HG03045 (cell line): Measurements from ENCODE around the gene ALKBH4.
A peak's percentile ranks its signal among the peaks of the same experiment; 100 is the strongest.
"Not testable (repeated sequence)": the region's sequence is repeated elsewhere in the genome, so short reads cannot be mapped to it uniquely, and the experiment has no call there.

Source experiments
- ATAC-seq: cut with Tn5 transposase; IDR thresholded peaks from one replicate; pipeline ENCODE4 v1.9.1; 2021; ENCODE audit warnings: mild to moderate bottlenecking, moderate library complexity; ENCODE audit not compliant: unreplicated experiment

ALKBH4 gene

DNA sequence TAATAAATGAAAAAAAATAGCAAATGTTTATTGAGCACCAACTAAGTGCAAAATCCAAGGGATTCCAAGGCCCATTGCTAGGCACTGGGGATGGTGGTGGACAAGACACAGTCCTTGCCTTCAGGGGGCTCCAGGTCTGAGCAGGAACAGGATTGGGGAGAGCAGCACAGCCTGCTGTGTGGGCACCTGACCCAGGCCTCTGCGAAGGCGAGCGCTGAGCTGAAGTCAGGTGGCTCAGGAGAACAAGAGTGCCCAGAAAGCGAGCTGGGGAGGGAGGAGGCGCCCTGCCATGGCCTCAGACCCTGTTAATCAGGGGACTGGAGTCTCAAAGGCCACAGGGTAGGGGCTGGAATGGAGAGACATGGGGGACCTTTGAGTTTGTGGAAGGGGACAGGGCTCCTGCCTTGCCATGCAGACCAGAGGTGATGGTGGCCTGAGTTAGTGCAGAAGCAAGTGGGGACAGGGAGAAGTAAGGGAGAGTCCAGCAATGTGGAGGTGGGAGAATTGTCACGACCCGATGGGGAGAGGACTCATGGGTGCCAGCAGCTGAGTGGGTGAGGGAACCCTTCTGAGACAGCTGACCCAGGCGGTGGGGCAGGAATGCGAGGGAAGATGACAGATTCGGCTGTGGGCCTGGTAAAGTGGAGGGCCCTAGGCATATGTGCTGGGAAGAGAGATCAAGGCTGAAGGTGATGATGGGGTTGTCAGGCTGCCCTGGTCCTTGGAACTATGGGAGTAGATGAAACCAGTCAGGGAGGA, 35.3 kb downstream of the ALKBH4 start:
- no peak for ATAC-seq

DNA sequence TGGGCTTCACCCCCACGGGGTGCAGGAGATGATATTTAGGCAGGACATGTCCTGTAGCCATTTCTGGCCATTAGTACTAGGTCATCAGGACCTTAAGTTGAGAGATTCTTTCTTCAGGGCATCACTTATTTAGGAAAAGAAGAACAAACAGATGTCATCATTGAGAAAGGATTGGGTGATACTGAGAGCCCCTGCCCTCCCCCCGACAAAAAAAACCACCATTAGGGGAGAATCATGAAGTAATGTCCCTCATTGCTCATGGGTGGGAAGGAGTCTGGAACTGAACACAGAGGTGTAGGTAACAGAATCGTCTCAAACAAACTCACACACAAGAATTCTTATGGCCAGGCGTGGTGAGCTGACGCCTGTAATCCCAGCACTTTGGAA, 37.7 kb downstream of the ALKBH4 start:
- ATAC-seq, result no peak

DNA sequence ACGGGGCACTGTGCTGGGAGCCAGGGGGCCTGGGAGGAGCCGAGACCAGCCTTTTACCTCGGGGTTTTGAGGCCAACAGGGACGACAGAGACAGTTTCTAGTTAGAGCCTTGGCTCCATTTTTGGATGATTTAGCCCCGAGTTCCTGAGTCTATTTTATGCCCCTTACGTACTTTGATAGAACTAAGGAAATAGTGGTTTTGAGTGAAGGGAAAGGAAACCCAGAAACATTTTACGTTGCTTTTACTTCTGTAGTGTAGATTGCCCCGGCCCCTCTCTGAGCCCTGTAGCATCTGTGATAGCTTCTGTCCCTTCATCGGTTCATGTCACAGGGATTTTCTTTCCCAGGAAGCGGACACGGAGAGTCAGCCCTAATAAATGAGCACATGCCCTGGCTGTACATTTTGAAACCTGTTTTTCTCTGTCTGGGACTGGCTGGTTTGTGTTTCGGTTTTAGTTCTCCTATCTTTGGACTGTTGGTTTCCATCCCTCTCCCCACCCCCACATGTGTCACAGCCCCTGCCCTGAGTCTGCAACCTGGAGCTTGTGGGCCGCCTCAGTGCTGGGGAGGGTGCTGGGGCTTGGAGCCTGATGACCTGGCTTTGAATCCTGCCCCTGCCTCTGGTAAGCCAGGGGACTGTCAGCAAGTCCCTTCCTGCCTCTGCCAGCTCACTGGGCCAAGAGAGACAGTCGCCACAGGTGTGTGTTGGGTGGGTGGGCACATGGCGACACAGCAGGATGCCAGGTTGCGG, 38.2 kb downstream of the ALKBH4 start:
- ATAC-seq, result peak; percentile 49

DNA sequence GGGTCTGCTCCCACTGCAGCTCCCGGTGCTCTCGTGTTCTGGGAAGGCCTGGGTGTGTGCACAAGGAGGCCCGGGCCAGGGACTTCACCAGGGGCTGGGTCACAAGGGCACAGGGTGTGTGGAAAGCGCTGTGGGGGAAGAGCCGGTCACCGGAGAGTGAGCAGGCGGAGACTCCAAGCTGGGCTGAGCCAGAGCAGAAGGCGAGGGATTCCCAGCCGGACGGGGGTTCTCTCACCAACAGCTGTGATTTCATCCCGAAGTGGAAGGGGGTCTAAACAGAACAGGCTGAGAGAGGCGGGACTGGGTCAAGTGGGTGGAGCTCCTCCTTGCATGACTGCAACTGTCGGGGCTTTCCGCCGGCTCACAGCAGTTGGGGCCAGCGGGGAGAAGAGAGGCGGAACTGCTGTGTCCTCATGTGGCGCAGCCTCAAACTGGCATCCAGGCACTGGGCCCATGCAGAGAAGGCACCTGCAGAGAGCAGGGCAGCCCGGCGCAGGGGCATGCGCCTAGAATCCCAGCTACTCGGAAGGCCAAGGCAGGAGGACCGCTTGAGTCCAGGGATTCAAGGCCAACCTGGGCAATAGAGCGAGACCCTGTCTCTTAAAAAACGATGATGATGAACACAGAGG, 38.9 kb downstream of the ALKBH4 start:
- peak; percentile 59 for ATAC-seq

DNA sequence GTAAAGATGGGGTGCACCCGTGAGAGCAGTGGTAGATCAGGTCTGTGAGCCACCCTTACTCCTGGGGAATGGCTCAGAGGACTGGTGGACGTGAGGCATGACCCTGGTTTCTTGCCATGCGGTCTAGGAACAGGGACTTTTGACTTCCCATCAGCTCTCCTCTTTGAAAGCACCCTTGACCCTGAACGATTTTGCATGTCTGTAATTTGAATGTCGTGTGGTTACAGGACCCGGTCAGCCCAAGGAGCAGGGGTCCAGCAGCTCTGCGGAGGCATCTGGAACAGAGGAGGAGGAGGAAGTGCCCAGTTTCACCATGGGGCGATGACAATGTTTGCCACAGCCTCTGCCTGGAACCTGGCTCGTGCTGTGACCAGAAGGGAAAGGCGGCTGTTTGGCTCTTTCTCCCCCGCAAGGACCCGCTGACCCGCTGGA, 39.9 kb downstream of the ALKBH4 start:
- peak; percentile 34 for ATAC-seq

DNA sequence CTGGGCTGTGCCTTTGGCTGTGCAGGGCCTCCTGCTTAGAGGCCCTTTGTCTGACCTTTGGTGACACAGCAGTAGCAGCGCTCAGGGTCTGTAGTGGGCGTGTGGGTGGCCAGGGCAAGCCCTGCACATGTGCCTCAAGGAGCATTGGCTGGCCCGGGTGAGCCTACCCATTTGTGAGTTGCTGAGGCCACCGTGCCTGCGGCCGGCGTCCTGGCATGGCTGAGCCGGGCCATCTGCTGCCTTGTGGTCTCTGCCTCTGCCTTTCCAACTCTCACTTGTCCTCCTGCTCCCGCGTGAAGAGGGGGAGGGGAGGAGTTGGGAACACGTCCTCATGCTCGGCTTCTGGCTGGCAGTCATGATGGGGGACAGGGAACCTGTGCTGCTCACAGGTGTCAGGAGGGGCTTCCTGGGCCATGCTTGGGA, 40.5 kb downstream of the ALKBH4 start:
- ATAC-seq, result no peak

DNA sequence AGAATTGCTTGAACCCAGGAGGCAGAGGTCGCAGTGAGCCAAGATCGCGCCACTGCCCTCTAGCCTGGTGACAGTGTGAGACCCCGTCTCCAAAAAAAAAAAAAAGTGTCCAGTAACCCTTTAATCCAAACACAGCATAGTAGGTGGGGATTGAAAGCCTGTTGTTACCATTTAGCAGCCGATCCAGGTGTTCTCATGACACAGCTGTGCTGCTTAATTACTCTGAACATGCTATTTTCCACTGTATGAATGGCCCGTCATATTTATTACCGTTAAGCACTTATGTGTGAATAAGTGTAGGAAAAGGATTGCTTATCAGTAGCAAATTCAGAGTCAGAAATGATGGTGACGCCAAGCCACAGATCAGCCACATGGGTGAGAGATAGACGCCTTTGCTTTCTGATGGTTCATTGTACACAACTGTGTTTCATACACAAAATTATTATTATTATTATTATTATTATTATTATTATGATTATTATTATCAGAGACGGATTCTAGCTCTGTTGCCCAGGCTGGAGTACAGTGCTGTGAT, 42.9 kb downstream of the ALKBH4 start:
- ATAC-seq, result no peak

DNA sequence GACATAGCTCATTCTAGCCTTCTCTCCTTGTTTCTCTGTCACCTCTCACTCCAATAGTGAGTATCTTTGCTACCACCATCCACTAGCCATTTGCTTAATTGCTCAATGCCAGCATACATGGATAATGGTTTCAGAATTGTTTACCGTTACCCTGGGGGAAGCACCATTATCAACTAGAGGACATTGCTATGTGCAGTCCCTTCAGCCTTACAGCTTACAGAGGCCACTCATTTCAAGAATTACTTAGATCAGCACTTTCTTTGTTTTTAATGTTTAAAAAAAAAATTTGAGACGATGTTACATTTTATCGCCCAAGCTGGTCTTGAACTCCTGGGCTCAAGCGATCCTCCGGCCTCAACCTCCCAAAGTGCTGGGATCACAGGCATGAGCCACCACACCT, 46.1 kb downstream of the ALKBH4 start:
- ATAC-seq, result no peak

DNA sequence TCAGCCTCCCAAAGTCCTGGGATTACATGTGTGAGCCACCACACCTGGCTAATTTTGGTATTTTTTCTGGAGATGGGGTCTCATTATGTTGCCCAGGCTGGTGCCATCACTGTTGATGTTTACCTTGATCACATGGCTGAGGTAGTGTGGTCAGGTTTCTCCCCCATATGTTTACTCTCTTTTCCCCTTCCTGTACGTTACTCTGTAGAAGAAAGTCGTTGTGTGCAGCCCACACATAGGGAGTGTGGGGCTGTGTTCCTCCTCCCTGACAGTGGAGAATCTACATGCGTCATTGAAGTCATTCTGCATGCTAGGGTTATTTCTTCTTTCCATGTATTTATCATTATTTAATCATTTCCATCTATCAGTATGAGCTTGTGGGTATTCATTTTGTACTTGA, 47.6 kb downstream of the ALKBH4 start:
- ATAC-seq, result no peak

DNA sequence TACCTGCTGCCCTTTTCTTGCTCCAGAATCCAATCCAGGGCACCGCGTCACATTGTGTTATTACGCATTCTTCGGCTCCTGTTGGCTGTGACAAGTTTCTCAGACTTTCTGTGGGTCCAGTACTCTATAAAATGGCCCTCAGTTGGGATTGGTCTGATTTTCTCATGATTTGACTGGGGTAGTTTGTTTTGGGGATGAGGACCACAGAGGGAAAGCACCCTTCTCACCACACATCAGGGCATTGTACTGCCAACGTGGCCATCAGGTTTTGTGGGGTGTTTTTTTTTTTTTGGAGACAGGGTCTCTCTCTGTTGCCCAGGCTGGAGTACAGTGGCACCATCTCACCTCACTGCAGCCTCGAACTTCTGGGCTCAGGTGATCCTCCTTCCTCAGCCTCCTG, 48.3 kb downstream of the ALKBH4 start:
- no peak for ATAC-seq

DNA sequence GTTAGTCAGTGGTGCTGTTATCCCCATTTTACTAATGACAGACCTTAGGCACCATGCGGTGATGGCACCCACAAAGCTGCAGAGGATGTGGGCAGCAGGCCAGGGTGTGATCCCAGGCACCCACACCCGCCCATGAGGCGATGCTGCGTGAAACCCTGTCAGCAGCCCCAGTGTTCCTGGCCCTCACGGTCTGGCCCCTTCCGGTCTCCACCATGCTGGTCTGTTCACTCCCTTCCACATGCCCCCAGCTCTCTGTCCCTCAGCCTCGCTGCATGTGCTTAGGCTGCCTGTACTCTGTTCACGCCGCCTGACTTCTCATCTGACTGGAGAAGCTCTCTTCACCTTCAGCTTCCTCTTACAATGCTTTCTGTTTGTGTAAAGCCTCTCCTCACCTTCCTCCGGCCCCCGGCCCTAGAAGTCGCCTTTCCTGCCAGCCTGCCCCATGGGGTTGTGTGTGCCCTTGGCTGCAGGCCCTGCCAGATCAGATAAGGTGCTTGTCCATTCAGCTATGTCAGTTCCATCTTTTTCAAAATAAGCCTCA, 48.9 kb downstream of the ALKBH4 start:
- no peak for ATAC-seq

DNA sequence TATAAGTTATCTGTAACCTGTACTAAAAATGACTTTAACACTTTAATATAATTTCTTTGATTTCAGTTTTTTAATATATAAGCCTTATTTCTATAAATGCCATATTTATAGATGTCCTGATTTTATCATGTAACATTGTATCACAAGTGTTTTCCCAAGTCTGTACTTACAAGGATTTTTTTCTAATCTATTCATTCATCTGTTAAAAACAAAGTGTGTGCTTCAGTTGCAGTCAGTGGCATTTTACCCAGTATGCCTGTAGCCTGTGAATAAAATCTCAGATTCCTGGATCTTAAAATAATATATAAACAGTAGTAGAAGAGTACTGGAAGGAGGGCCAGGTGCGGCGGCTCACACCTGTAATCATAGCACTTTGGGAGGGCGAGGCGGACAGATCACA, 51.1 kb downstream of the ALKBH4 start:
- ATAC-seq, result no peak

DNA sequence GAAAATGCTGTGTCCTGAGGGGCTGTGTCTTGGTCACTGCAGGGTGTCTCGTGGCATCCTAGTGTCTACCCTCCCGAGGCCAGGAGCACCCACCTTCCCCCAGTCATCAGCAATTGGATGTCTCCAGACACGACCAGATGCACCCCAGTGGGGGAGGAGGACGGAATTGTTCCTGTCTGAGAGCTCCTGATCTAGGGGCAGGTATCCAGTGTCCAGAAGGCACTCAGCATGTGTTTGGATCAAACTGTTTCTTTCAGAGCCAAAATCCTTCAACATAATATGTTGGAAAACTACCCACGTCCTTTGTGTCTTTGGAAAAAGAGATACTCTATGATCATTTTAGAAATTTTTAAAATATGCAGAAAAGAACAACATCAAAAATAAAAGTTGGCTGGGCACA, 51.6 kb downstream of the ALKBH4 start:
- ATAC-seq, result no peak

DNA sequence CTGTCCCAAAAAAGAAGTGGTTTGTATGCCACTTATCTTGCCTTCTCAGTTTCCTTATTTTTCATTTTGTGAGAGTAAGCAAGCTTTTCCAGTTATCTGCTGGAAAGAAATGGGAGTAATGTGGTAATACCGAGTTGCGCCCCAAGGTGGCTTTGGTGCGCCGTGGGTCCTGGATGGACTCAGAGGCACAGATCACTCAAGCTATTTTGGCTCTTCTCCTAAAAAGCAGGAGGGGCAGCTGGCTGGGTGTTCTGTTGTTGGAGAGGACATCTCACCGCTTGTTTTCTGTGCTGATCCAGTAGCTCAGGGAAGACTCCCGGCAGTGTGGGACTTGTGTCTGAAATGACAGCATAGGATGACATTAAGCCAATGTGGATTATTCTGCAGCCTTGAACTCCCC, 52.1 kb downstream of the ALKBH4 start:
- no peak for ATAC-seq

DNA sequence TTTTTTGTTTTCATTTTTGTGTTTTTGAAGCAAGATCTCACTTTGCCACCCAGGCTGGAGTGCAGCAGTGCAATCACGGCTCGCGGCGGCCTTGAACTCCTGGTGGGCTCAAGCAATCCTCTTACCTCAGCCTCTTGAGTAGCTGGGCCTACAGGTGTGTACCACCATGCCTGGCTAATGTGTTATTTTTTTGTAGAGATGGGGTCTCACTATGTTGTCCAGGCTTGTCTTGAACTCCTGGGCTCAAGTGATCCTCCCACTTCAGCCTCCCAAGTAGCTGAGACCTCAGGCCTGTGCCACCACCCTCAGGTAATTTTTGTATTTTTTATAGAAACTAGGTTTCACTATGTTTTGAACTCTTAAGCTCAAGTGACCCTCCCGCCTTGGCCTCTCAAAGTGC, 53.7 kb downstream of the ALKBH4 start:
- ATAC-seq, result no peak

DNA sequence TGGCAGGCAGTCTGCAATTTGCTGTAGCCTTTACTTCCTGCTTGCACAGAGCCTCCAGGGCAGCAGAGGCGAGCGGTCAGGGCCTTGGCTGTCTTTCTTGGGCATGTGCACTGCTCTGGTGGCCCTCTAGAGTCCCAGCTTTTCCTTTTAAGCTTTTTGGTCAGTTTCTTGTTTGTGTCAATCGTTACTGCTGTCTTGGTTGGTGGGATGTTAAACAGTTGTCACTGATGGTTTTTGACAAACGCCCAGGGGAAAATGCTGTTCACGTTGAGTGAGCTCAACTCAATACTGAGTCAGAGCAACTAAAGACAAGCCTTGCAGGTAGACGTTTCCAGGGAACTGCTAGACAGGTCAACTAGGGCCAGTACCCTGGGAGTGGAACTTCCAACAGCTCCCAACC, 54.5 kb downstream of the ALKBH4 start:
- no peak for ATAC-seq

DNA sequence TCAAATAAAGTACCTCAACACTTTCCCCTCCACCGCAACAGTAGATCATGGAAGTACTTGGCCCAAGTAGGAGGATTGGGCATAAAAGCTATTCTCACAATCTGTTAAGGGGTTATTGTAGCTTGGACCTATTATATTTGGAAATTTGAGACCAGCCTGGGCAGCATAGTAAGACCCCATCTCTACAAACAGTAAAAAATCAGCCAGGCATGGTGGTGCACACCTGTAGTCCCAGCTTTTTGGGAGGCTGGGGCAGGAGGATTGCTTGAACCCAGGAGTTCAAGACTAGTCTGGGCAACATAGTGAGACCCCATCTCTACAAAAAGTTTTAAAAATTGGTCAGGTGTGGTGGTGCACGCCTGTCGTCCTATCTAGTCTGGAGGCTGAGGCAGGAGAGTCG, 55.3 kb downstream of the ALKBH4 start:
- ATAC-seq, result no peak

DNA sequence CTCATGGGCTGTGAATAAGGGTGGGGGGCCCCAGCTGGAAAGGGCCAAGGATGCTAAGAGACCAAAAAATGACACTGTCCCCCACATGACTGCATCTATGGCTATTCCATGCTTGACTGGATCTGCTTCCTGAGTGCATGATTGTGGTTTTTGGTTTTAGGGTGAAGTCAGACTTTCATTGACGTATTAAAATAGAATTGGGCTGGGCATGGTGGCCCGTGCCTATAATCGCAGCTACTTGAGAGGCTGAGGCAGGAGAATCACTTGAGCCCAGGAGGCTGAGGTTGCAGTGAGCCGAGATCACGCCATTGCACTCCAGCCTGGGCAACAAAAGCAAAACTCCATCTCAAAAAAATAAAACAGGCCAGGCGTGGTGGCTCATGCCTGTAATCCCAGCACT, 56.1 kb downstream of the ALKBH4 start:
- ATAC-seq, result not testable (repeated sequence)

DNA sequence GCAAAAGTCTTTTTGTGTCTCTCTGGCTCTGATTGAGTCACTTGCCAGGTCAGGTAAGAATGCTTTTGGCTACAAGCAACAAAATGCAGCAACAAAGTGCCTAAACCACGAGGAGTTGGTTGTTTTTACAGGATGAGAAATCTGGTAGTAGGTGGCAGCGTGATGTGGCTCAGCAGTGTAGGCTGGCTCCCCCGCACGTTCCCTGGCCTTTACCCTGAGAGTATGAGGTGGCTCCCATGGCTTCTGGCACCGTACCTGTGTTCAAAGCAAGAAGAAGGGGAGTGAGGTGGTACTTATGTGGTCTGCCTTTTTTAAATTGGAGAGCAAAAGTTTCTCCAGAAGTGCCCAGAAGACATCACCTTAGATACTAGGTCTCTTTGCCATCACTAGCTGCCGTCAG, 56.8 kb downstream of the ALKBH4 start:
- no peak for ATAC-seq
